ENCODE data around the gene APBB1. TPM values are rescaled to one million over a fixed set of nuclear protein-coding genes. Genes with fewer than 3 reads are reported as not detected.

APBB1 gene
- total and polyA plus RNA-seq, 2 of the 4 experiments (the other 2 are of a cell fraction) = 39.4 to 44.1 TPM

DNA sequence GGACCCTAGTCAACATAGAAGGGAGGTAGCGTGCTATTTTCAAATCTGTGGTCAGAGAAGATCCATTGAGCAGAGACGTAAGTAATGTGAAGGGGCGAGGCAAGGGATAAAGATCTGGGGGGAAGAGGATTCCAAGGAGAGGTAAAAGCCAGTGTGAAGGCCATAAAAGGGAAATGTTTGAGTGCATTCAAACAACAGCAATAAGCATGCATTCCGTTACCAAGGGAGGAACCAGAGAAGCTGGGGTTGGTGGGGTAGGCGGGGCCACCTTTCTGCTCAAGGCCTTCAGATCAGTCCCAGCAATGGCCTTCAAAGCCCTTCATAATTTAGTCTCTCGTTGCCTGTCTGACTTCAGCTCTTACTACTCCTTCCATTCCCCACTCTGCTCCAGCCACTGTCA lies 47.1 kb downstream of the APBB1 start:
- Histone ChIP-seq H3K4me2 (ENCODE audit: low read depth, low read length) (no peak overlapping the region), H3K56ac (ENCODE audit: extremely low read depth, insufficient read depth, low read length) (no peak overlapping the region), H3K23ac (ENCODE audit: low read depth, low read length) (no peak overlapping the region; the same call in 1 of the 2 replicates), H3K18ac (ENCODE audit: low read depth, low read length) (no peak overlapping the region), H2BK15ac (ENCODE audit: low read depth, low read length) (no peak overlapping the region), H3K4ac (ENCODE audit: low read depth, low read length) (no peak overlapping the region), H2BK20ac (ENCODE audit: low read depth, low read length) (no peak overlapping the region), H3K27me3 (ENCODE audit: control insufficient read depth, insufficient read depth, low read length) (peaks cover 2% of the 10 kb centered on the region), H3K4me3 (ENCODE audit: insufficient read depth, low read depth, low read length) (no peak overlapping the region), H4K8ac (ENCODE audit: low read depth in 2 of 2, low read length in 2 of 2) (no peak overlapping the region), H3K9me3 (ENCODE audit: control insufficient read depth, insufficient read depth, low read length) (no peaks in the 10 kb centered on the region), H3K4me1 (ENCODE audit: control insufficient read depth, insufficient read depth, low read length) (no peaks in the 10 kb centered on the region), H3K27ac (ENCODE audit: insufficient read depth, low read length) (no peak overlapping the region), H4K20me1 (ENCODE audit: insufficient read depth, low read length) (no peaks in the 10 kb centered on the region), H2AK9ac (replicated peaks; ENCODE audit: low read depth, low read length, poor library complexity) (no peak overlapping the region), H2BK120ac (ENCODE audit: low read depth, low read length) (no peak overlapping the region), H4K91ac (ENCODE audit: insufficient read depth, low read depth, low read length) (no peak overlapping the region), H3K9me1 (ENCODE audit: insufficient read depth, low read length) (no peaks in the 10 kb centered on the region), H3K36me3 (ENCODE audit: control insufficient read depth, insufficient read depth, low read length) (no peaks in the 10 kb centered on the region), H4K5ac (ENCODE audit: low read depth, low read length) (no peak overlapping the region), H3K14ac (replicated peaks; ENCODE audit: low read depth, low read length) (no peak overlapping the region), H2BK5ac (ENCODE audit: low read depth, low read length, poor library complexity, severe bottlenecking) (no peak overlapping the region), H3K9ac (ENCODE audit: low read depth, low read length) (no peak overlapping the region), H2AK5ac (ENCODE audit: low read depth, low read length) (no peak overlapping the region), H3K79me1 (ENCODE audit: low read depth in 1 of 2, low read length in 2 of 2) (no peaks in the 10 kb centered on the region), H2AFZ (replicated peaks; ENCODE audit: low read length, poor library complexity) (no peak overlapping the region)
- 93% methylated on average over 2 of the region's 6 CpGs; no CpG with 5 or more reads in 1 of the 2 experiments for WGBS, 2 experiments (ENCODE audit: extremely low coverage in 2 of 2, insufficient read length in 1 of 2)
- ATAC-seq (ENCODE audit: low read depth) = no peak
- CTCF ChIA-PET = interaction anchor here (0.6 kb wide), 1 partner anchor 26 kb away, joined by 3 read pairs; no protein-coding TSS in a partner anchor
- dilution Hi-C loops (cut with HindIII; ENCODE audit: low sequenced_read_pairs, unreplicated experiment) = no loop called here
- intact Hi-C loops (cut with micrococcal nuclease) = no loop called here
- BruUV-seq (replicated peaks) = no TSS peak
- TF ChIP-seq, protein P1, sequence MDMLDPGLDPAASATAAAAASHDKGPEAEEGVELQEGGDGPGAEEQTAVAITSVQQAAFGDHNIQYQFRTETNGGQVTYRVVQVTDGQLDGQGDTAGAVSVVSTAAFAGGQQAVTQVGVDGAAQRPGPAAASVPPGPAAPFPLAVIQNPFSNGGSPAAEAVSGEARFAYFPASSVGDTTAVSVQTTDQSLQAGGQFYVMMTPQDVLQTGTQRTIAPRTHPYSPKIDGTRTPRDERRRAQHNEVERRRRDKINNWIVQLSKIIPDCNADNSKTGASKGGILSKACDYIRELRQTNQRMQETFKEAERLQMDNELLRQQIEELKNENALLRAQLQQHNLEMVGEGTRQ (IDR thresholded peaks at IDR 0.05; ENCODE audit: low read depth, low read length) = no peak
- TF ChIP-seq RFX5 (IDR thresholded peaks at IDR 0.05; ENCODE audit: low read depth, low read length) (no peak), RAD21 (IDR thresholded peaks at IDR 0.05; ENCODE audit: low read length) (no peak), FOS (IDR thresholded peaks at IDR 0.05; ENCODE audit: low read depth, low read length) (no peak), MAFK (IDR thresholded peaks at IDR 0.05; ENCODE audit: low read depth, low read length) (no peak), POLR2A (IDR thresholded peaks at IDR 0.05; ENCODE audit: low read depth, low read length) (no peak), CHD1 (IDR thresholded peaks at IDR 0.05; ENCODE audit: low read depth, low read length) (no peak), BHLHE40 (IDR thresholded peaks at IDR 0.05; ENCODE audit: low read depth, low read length) (no peak), RCOR1 (IDR thresholded peaks at IDR 0.05; ENCODE audit: insufficient replicate concordance, low read length) (no peak), CEBPB (IDR thresholded peaks at IDR 0.05; ENCODE audit: low read depth, low read length) (no peak), SMC3 (IDR thresholded peaks at IDR 0.05; ENCODE audit: low read depth, low read length) (no peak), NFE2L2 (IDR thresholded peaks at IDR 0.05; ENCODE audit: low read depth, low read length) (no peak), MXI1 (IDR thresholded peaks at IDR 0.05; ENCODE audit: borderline replicate concordance, low read depth, low read length) (no peak), MAZ (IDR thresholded peaks at IDR 0.05; ENCODE audit: borderline replicate concordance, low read depth, low read length) (no peak)
- TF ChIP-seq, protein P2, sequence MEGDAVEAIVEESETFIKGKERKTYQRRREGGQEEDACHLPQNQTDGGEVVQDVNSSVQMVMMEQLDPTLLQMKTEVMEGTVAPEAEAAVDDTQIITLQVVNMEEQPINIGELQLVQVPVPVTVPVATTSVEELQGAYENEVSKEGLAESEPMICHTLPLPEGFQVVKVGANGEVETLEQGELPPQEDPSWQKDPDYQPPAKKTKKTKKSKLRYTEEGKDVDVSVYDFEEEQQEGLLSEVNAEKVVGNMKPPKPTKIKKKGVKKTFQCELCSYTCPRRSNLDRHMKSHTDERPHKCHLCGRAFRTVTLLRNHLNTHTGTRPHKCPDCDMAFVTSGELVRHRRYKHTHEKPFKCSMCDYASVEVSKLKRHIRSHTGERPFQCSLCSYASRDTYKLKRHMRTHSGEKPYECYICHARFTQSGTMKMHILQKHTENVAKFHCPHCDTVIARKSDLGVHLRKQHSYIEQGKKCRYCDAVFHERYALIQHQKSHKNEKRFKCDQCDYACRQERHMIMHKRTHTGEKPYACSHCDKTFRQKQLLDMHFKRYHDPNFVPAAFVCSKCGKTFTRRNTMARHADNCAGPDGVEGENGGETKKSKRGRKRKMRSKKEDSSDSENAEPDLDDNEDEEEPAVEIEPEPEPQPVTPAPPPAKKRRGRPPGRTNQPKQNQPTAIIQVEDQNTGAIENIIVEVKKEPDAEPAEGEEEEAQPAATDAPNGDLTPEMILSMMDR (conservative IDR thresholded peaks at IDR 0.05; ENCODE audit: low read depth, low read length) = no peak
- TF ChIP-seq, protein P3, sequence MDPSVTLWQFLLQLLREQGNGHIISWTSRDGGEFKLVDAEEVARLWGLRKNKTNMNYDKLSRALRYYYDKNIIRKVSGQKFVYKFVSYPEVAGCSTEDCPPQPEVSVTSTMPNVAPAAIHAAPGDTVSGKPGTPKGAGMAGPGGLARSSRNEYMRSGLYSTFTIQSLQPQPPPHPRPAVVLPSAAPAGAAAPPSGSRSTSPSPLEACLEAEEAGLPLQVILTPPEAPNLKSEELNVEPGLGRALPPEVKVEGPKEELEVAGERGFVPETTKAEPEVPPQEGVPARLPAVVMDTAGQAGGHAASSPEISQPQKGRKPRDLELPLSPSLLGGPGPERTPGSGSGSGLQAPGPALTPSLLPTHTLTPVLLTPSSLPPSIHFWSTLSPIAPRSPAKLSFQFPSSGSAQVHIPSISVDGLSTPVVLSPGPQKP (IDR thresholded peaks at IDR 0.05; ENCODE audit: borderline replicate concordance, low read depth, low read length) = no peak
- in situ Hi-C loops (cut with MboI; ENCODE audit: low sequenced_read_pairs) = loop anchor here (25.0 kb wide), 1 partner anchor 685 kb away; the partner anchor contains the start of genes TRIM22 and TRIM5
- no peak for DNase-seq
- POLR2A ChIA-PET (ENCODE audit: unreplicated experiment) = no interaction called here
